NCI-H510A treated with DMSO at 0.1 percent for 48 hours (cell line): ENCODE results near the gene IP6K1.

Experiments
- DNase-seq: peaks from one replicate; lab custom pipeline; 2025; lab: John Stamatoyannopoulos, UW

The IP6K1 gene

DNA sequence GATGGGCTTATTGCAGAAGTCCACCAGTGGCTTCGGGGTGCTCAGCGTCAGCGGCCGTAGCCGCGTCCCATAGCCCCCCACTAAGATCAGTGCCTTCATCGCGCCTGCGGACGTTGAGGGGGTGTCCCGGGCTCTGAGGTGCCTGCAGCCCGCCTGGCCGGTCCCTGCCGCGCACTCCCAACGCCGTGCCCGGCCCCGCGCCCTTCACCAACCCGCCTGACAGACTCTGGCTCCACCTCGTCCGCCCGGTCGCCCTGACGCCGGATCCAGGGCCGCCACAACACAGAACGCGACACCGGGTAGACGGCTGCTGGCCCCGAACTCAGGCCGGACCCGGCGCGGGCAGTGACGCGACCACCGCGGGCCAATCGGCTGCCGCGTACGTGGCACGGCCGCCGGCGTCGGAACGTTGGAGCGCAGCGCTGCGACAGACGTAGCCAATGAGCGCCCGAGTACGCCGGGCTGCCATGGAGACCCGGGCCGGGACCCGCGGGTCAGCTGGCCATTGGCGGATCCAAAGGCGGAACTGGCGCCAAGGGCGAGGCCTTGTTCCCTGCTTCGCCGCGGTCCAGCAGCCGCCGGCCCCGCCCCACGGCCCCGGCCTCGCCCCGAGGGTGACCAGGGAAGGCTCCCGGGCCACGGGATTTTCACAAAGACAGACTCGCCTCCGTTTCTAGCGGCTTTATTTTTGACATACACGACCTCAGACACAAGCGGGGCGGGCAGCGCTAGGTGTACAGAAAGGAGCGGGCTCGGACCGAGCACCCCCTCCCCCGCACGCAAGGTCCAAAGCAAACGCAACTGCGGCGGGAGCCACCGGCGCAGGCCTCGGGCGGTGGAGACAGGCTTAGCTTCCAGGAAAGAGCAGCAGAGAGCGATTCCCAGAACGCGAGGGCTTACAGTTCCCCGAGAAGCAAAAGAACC, 62.5 kb downstream of the IP6K1 start, which contains the start of gene GMPPB:
Gene GMPPB, minus strand, starts transcription at position 324 of the 924 bp plus-strand sequence. Its CDS starts 225 bp downstream, at position 99.
- peak; percentile 69 for DNase-seq

DNA sequence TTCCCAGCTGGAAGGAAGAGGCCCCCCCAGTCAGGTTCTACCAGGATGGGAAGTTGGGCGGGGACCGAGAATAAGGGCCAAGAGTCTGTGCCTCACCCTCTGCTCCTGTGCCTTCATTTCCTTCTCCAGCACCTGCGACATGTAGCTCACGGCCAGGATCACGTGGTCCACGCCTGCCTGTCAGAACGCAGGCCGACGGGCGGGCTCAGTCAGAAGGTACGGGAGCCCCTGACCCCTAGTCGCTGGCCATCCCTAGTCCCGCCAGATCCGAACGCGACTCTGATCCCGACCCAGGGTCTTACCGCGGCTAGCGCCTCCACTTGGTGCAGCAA, 63.1 kb downstream of the IP6K1 start:
- DNase-seq, result peak; percentile 8

DNA sequence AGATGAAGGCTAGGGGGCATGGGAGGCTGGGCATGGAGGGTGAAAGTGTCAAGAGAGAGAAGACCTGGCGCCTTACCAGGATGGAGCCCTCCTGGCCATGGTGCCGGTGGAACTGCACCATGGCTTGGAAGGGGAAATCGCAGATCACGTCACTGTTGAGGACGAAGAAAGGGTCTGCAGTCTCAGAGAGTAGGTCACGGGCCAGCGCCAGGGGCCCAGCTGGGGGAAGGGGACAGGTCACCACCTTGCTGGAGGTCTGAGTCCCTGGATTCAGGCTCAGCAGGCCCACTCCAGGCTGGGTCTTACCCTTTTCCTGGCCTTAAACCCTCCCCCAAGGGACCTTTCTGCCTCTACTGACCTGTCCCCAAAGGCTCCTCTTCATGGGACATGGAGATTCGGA, 63.4 kb downstream of the IP6K1 start:
- DNase-seq, result no peak

DNA sequence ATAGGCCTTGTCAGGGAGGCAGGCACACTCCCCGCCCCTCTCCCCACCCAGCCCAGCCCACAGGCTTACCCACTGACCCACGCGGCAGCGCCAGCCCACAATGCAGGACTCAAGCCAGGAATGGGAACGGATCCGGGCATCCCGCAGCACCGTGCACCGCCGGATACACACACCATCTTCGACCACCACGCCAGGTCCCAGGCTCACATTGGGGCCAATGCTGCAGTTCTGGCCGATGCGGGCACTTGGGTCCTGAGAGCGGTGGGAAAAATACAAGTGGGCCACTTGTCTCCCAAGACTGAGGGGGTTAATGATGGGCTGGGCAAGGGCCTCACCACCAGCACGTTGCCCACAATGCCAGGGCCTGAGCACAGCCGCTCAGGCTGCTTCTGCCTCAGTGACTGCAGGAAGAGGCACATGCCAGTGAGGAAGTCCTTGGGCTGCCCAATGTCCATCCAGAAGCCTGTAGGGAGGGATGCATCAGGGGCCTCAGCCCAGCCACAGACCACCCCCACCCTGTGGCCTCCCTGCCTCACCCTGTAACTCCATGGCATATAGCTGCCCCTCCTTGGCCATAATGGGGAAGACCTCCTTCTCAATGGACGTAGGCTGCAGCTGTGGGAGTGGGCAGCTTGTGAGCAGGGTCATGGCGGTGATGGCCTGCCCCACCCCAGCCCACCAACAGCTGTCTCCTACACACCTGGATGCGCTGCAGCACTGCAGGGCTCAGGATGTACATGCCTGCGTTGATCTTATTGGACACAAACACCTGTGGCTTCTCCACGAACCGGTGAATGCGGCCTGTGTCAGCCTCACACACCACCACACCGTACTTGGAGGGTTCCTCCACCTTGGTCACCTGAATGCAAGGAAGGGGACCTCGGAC, 64.2 kb downstream of the IP6K1 start:
- DNase-seq, result no peak

DNA sequence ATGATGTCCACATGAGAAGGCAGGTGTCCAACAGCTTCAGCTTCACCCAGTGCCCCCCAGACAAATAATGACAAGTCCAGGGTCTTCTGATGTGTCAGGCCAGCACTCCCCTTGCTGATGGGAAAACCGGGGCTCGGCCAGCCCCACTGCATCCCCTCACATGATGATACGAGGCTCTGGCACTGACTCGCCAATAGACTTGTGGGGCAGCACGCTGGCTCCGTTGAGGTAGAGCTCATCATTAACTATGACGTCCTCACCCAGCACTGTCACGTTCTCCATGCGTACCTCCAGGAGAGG, 64.8 kb downstream of the IP6K1 start:
- no peak for DNase-seq

DNA sequence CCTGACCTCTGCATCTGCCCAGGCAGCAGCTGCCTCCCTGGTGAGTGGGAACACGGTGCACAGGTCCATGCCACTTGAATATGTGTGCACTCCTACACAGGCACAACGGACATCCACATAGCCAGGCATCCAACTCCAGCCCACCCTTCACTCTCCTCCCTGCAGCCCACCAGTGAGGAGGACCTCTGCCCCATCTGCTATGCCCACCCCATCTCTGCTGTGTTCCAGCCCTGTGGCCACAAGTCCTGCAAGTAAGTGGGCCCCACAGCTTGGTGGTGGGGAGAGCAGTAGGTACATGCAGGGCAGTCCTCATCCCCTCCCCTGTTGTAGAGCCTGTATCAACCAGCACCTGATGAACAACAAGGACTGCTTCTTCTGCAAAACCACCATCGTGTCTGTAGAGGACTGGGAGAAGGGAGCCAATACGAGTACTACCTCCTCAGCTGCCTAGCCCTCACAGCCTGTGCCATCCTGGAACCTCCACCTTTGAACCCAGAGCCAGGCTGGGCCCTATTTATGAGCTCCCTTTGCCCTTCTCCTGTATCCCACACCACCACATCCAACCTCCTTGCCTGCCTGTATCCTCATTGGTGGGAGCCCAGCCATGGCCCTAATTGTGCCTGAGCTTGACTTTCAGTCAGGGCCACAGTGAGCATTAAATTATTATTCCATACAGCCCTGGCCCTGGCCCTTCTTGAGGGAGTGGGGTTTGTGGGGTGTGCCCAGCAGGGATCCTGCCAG, 65.3 kb downstream of the IP6K1 start:
- no peak for DNase-seq

DNA sequence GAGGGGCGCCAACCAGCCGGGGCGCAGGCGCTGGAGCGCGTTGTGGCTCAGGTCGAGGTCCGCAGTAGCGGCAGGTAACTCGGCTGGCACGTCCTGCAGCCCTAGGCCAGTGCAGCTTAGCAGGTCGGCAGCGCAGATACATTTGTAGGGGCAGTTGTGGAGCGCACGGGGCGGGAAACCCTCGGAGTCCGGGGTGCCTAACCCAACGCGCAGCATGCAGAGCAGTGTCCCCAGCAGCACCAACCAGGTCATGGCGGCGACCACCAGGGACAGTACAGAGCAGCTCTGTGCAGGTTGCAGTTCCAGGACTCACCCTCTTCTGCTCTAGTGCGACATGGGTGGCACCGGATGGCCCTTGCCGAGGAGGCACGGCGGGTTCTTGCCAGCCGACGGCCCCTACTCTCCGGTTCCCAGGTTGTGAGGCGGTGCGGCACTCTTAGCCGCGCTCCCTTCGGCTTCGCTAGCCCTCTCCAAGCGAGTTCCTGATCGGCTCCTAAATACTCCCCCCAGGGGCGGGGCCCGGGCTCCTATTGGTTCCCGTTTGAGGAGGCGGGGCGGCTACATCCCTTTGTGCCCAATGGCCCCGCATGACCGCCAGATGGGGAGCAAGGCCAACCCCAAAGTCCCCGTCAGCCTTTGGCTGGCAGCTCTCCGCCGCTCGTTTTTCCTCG, 67.0 kb downstream of the IP6K1 start, which contains the start of gene AMIGO3:
Gene AMIGO3, minus strand, starts transcription at position 471 of the 671 bp plus-strand sequence. Its CDS starts 219 bp downstream, at position 252.
- peak; percentile 85 for DNase-seq

DNA sequence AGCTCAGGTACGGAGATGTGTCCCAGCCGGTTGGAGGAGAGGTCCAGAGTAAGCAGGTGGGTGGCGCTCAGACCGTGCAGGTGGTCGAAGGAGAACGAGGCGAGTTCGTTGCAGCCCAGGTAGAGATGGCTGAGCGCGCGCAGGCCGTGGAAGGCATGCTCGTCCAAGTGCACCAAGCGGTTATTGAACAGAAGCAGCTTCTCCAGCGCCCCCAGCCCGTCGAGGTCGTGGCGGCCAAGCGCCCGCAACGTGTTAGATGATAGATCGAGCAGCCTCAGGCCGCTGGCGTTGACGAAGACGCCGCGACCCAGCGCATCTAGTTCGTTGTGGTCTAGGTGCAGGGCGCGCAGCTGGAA, 67.5 kb downstream of the IP6K1 start:
- DNase-seq, result peak; percentile 9

DNA sequence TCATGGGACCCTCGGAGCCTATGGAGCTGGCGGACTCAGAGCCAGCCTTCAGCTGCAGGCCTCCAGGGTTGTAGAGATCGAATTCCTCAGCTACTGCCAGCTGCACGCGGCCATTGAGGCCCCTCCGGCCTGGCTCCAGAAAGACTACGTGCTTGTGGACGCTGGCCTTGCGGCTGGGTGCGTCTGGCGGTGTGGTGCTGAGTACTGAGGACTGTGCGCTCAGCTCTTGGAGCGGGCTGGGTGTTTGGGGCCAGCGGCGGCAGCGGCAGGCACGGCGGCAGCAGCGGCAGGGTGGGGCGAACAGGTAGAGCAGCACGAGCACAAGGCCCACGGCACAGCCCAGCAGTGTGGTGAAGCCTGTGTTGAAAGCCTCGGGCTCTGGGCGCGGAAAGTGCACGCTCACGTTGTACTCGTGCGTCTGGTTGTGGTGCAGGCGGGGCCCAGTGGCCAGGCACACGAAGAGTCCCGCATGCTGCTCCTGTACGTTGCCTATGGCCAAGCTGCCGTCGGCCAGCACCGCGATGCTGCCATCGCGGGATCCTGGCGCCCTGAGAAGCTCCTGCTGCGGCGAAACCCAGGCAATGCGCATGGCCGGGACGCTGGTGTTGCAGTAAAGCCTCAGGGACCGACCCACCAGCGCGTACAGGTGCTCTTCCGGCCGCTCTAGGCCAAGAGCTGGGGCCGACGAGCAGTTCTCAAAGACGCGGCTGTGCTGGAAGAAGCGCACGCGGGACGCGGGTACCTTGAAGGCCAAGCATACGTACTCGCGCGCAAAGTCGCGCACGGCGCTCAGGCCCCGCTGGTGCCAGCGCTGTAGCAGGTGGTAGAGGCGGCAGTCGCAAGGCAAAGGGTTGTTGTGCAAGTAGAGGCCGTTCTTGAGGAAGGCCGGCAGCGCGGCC, 68.1 kb downstream of the IP6K1 start:
- no peak for DNase-seq

DNA sequence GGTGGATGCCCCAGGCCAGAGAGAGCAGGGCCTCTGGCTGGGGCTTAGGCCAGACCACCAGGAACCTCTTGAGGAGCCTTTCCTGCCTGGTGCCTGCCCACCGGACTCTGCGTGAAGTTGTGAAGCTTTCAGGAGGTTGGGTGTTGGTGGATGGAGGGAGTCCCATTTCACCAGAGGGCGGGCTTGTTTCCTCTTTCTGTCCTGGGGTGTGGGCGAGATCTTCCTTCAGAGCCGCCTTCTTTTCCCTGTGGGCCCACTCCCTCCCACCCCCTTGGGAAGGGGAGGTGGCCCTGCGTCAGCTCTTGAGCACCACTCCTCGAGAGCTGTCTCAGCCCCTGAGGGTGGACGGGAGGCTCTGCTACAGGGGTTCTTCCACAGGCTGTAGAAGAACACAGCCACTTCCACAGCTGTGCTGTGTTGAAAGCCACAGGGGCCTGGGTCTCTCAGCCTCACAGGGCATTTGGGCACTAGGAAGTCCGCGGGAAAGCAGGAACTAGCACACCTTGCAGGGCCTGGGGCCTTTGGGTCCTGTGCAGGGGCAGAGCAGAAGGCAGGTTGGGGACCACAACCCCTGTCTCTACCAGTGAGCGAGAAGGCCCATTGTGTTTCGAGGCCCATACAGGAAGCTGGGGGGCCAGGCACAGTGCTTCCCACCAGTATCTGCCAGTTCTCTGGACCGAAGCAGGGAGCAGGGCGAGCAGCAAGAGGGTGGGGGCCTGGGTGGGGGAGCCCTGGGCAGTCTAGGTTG, 69.0 kb downstream of the IP6K1 start:
- DNase-seq, result no peak

DNA sequence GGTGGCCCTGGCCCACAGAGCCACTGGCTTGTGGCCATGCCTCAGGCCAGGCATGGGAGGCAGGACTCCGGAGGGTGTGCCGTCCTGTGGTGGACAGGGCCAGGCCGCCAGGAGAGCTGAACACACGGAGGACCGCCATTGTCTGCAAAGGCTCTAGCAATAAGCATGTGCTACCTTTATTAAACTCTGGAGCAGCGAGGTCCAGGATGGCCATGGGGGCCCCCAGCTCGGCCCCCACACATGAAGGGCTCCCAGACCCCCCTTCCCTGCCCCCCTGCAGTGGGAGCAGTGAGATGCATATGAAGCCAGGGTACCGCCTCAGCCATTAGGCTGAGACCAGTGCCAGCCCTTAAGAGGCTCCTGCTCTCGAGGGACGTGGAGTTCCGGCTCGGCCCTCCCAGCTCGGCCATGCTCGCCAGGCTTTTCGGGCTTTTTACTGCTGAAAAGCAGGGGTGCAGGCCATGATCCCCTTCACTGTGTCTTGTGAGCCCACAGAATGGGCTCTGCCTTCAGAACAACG, 69.6 kb downstream of the IP6K1 start:
- no peak for DNase-seq

DNA sequence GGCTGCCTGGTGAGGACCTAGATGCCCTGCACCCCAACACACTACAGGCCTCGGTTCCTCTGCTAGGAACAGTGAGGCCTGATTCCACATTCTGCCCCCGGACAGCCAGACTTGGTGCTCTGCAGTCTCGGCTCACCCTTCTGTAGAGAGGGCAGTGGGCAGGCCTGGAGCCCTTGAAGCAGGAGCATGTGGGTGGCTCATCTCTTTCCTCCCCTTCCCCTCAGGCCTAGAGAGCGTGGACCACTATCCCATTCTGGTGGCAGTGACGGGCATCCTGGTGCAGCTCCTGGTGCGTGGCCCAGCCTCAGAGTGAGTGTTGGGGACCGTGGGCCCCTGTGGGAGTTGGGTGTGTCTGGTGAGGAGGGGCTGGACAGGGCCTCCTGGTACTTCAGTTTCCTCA, 70.2 kb downstream of the IP6K1 start:
- DNase-seq, result no peak

DNA sequence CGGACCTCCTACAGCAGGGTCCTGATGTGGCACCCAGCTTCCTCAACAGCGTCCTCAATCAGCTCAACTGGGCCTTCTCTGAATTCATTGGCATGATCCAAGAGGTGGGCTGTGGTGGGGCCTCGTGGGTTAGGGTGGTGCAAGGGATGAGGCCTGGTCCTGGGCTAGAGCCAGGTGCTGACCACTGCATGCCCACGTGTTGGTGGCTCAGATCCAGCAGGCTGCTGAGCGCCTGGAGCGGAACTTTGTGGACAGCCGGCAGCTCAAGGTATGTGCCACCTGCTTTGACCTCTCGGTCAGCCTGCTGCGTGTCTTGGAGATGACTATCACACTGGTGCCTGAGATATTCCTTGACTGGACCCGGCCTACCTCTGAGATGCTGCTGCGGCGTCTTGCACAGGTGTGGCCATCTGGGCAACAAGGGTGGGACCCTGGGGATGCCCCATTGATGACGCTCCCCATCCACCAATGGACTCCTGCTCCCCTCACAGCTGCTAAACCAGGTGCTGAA, 70.7 kb downstream of the IP6K1 start:
- no peak for DNase-seq

DNA sequence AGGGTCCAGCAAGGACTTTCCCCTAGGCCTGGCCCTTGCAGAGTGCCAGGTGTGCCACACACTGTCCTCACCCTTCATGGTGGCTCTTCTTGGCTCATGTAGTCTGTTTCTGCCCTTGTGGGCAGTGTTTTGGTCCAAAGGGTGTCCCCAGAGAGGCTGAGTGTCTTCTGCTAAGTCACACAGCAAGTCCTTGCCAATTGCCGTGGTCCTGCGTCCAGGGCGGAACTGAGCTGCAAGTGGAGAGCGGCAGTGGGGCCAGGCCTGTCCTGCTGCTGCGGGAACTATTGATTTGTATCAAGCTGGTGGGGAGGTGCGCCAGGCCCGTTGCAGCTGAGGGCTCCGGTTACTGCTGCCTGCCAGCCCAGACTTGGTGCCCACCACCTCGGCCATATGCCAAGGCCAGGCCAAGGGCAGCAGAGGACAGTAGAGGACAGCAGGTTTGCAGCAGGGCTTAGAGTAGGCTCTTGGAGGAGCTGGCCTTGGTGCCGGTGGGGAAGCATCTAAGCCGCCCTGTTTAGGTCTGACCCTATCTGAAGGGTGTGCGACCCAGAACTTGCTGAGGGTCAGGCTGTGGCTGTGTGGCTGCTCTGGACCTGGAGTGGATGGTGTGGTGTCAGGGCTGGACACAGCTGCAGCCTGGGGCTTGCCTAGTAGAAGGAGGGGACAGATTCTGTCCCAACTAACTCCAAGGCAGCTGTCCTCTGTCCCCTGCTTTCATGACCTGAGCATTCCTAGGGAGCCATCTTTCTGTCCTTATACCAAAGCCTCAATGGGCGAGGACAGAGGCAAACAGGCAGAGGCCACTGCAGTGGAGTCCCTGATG, 71.4 kb downstream of the IP6K1 start:
- DNase-seq, result no peak

DNA sequence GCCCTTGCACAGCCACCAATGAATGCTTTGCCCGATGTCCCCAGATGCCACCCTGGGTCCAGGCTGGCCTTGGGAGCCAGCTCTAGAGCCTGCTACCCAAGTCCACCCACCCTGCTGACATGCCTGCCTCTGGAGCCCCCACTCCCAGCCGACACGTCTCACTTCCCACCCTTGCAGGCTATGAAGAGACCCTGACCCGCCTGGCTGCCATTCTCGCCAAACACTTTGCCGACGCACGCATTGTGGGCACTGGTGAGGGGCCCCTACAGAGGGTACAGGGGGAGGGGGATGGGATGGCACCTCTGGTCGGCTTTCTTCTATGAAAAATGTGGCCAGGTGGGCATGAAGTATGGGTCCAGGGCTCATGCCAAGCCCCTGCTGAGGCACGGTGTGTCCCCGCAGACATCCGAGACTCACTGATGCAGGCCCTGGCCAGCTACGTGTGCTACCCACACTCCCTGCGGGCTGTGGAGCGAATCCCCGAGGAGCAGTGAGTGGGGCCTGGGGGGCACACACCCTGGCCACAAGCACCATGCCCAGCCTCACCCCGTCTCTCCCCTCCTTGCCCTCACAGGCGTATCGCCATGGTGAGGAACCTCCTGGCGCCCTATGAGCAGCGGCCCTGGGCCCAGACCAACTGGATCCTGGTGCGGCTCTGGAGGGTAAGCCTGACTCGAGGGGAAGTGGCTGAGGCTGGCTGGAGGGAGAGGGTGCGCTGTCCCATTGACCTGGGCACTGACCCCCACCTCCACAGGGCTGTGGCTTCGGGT, 72.8 kb downstream of the IP6K1 start:
- no peak for DNase-seq

DNA sequence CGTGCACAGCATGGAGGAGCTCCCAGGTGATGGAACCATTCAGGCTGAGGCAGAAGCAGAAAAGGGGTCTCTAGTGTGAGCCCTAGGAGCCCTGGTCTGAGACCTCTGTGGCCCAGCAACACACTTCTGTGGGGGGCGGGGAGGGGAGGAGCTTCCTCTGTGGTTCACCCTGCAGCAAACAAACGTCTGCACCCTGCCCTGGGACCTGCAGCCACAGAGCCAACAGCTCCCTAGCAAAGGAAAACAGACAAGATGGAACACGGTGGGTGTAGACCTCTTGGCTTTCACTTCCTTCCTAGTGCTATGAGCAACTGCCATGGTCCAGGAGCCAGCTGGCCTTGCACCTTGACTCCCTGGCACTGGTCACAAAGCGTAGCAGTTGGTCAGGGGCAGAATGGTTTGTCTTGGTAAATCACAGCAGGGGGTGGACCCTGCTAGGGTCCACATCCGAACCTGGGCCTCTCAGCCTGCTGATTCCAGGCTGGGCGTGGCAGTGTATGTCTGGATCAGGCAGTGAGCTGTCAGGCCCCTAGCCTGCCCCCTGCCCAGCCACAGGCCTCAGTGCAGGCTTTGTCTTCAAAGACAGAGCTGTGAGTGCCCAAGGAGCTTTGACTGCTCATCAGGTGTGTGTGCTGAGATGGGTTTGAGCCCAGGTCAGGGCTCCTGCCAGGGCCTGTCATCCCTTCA, 73.6 kb downstream of the IP6K1 start:
- DNase-seq, result no peak

DNA sequence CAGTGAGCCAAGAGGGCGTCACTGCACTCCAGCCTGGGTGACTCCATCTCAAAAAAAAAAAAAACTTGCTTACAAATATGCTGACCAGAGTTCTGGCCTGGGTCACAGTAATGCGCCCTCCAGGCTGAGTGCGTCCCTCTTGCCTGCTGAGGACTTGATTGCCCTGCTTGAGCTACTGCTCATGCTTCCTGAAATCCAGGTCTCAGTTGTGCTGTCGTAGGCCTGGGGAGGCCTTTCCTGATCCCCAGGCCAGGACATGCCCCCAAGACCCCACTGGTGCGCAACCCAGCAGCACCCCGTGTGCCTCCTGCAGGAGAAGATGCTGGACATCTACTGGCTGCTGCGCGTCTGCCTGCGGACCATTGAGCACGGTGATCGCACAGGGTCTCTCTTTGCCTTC, 74.2 kb downstream of the IP6K1 start:
- no peak for DNase-seq
